Tibial nerve (tissue), 4 donors: ENCODE results near the gene SNAPC3. TPM values are rescaled to one million over a fixed set of nuclear protein-coding genes. Genes with fewer than 3 reads are reported as not detected.
A peak's percentile ranks its signal among the peaks of the same experiment; 100 is the strongest.

Source experiments
- DNase-seq, 2 donors: peaks; one replicate each; pipeline ENCODE4 v3.0.0-alpha.2; 2019; ENCODE audit warnings: low spot score in 2 of 2
- H3K27ac ChIP-seq, 4 donors: fragments of 200-600 bp; sonication (generic) in 3 of 4; one replicate each; pipeline ENCODE4 v1.5.1; 2017 to 2019; ENCODE audit warnings: mild to moderate bottlenecking in 1 of 4
- H3K27me3 ChIP-seq, 2 donors: fragments of 200-600 bp; sonication (generic) in 1 of 2; one replicate each; pipeline versions ENCODE4 v1.5.1 to v1.6.0; 2017 to 2019
- H3K36me3 ChIP-seq, 3 donors: fragments of 200-600 bp; sonication (generic); one replicate each; pipeline ENCODE4 v1.5.1; 2018 to 2019
- H3K4me1 ChIP-seq, 4 donors: fragments of 200-600 bp; sonication (generic) in 3 of 4; one replicate each; pipeline ENCODE4 v1.5.1; 2017 to 2019
- H3K4me3 ChIP-seq, 4 donors: fragments of 200-600 bp; sonication (generic) in 3 of 4; one replicate each; pipeline ENCODE4 v1.5.1; 2017 to 2019; ENCODE audit warnings: mild to moderate bottlenecking in 1 of 4, moderate library complexity in 1 of 4
- H3K9me3 ChIP-seq, 4 donors: fragments of 200-600 bp; sonication (generic) in 3 of 4; one replicate each; pipeline ENCODE4 v1.5.1; 2017 to 2019
- CTCF ChIP-seq, 5 experiments: fragments of 200-600 bp in 3 of 5; fragments of 450-650 bp in 2 of 5; sonication (generic) in 3 of 5; IDR thresholded peaks; one replicate each; pipeline ENCODE4 v1.5.1; 2016 to 2019; ENCODE audit warnings: antibody characterized with exemption in 5 of 5, mild to moderate bottlenecking in 3 of 5, moderate library complexity in 2 of 5
- EP300 ChIP-seq, 2 donors: sonication (generic); formaldehyde crosslinking; IDR thresholded peaks; one replicate each; pipeline ENCODE4 v1.6.1; 2017; ENCODE audit warnings: antibody characterized with exemption in 2 of 2, mild to moderate bottlenecking in 1 of 2
- POLR2A ChIP-seq, 2 donors: fragments of 450-650 bp; IDR thresholded peaks; one replicate each; pipeline ENCODE4 v1.6.1; 2017; ENCODE audit warnings: antibody characterized with exemption in 2 of 2, mild to moderate bottlenecking in 2 of 2, moderate library complexity in 2 of 2
- WGBS, 2 donors: methylation state at CpG; one replicate each; pipeline ENCODE4 v1.1.5; 2018; 5-methylcytosine and 5-hydroxymethylcytosine counted together
- total RNA-seq, 4 donors: library from RNA; depleted of rRNA; stranded (reverse); fragments of >200 nt; gene quantifications; one replicate each; pipeline ENCODE4 v1.1.0, GENCODE V29; 2016

Gene SNAPC3
- total RNA-seq: 10 to 100 TPM; 28.8 to 42.3 (median 29.7) TPM

- WGBS, 2 donors: 1% methylated on average over 35 to 69 of the region's 70 CpGs
Observed at GRCh38 chr9:15422372-15423230, at the start of gene SNAPC3. TSS of gene SNAPC3 (plus strand) at chr9:15422876. CDS start at chr9:15422880, 4 bp downstream.

GRCh38 chr9:15373881-15374280 is 48.8 kb upstream of the SNAPC3 start:
- no peaks in the 10 kb centered on the region for H3K36me3 ChIP-seq
- TF ChIP-seq POLR2A (IDR thresholded peaks at IDR 0.05) (no peak), EP300 (IDR thresholded peaks at IDR 0.05) (no peak), CTCF (IDR thresholded peaks at IDR 0.05) (no peak)
- H3K4me1 ChIP-seq: peaks cover 0 to 17% (median 0%) of the 10 kb centered on the region in 4 donors
- WGBS, 2 donors: 55 to 58% methylated on average over 2 of the region's 2 CpGs
- peaks cover 0 to 6% (median 0%) of the 10 kb centered on the region in 4 donors for H3K9me3 ChIP-seq
- no peak for DNase-seq
- H3K27ac ChIP-seq: no peak overlapping the region
- H3K4me3 ChIP-seq: no peak overlapping the region
- H3K27me3 ChIP-seq: no peaks in the 10 kb centered on the region

More at GRCh38 chr9:15422372-15423230, at the start of gene SNAPC3:
- H3K27ac ChIP-seq: peak within 1 kb of the TSS; percentile 85 to 96 (median 90)
- H3K4me1 ChIP-seq: peaks cover 0 to 42% (median 15%) of the 10 kb centered on the region in 4 donors
- H3K9me3 ChIP-seq: no peaks in the 10 kb centered on the region
- TF ChIP-seq POLR2A (IDR thresholded peaks at IDR 0.05) (peak; percentile 33 to 67), EP300 (IDR thresholded peaks at IDR 0.05) (peak; percentile 69 to 92), CTCF (IDR thresholded peaks at IDR 0.05) (peak in 1 of 5 experiments; percentile 50)
- H3K27me3 ChIP-seq: no peaks in the 10 kb centered on the region
- H3K4me3 ChIP-seq: peak within 1 kb of the TSS; percentile 74 to 95 (median 76)
- DNase-seq: peak; percentile 79 to 82
- H3K36me3 ChIP-seq: peaks cover 0 to 16% (median 0%) of the 10 kb centered on the region in 3 donors

- Histone ChIP-seq H3K36me3 (no peaks in the 10 kb centered on the region), H3K4me3 (no peak overlapping the region), H3K27ac (no peak overlapping the region), H3K27me3 (no peaks in the 10 kb centered on the region), H3K9me3 (peaks cover 0 to 6% (median 0%) of the 10 kb centered on the region in 4 donors), H3K4me1 (peaks cover 0 to 17% (median 0%) of the 10 kb centered on the region in 4 donors)
- WGBS, 2 donors: 97 to 100% methylated on average over 4 of the region's 4 CpGs
- no peak for TF ChIP-seq POLR2A (IDR thresholded peaks at IDR 0.05)
- no peak for TF ChIP-seq CTCF (IDR thresholded peaks at IDR 0.05)
- TF ChIP-seq EP300 (IDR thresholded peaks at IDR 0.05): no peak
- no peak for DNase-seq
Observed at GRCh38 chr9:15374310-15374709, 48.4 kb upstream of the SNAPC3 start.

- Histone ChIP-seq H3K36me3 (no peaks in the 10 kb centered on the region), H3K27me3 (no peaks in the 10 kb centered on the region), H3K27ac (no peak overlapping the region), H3K4me1 (peaks cover 0 to 17% (median 0%) of the 10 kb centered on the region in 4 donors), H3K4me3 (no peak overlapping the region), H3K9me3 (peaks cover 0 to 6% (median 0%) of the 10 kb centered on the region in 4 donors)
- DNase-seq: no peak
- 56 to 84% methylated on average over 3 of the region's 3 CpGs for WGBS, 2 donors
- no peak for TF ChIP-seq CTCF (IDR thresholded peaks at IDR 0.05)
- TF ChIP-seq EP300 (IDR thresholded peaks at IDR 0.05): no peak
- no peak for TF ChIP-seq POLR2A (IDR thresholded peaks at IDR 0.05)
Observed at GRCh38 chr9:15374825-15375224, 47.9 kb upstream of the SNAPC3 start.
